ENCODE results near the gene CPA3.

Gene CPA3

DNA sequence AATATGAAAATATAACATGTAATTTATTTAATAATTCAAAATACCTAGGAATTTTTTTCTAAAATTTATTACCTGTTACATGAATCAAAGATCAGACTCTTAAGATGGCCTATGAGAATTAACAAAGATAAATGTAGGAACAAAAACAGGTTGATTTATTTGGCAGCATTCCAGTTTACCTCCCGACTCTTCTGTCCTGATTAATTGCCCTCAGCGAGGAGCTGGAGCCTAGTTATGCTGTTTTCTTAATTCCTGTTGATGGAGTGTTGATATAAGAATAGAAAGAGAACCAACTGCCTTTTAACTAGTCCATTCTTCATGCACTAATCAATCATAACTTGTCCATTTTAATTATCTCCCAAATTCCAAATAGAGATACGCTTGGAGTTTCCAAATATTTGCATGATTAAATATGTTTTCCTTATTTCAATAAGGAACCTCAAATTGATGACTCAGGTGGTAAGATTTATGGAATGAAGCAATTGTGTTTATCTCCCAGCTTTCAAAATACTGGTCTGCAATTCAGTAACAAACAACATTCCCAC lies 48.0 kb upstream of the CPA3 start:
- no peak overlapping the region for H3K27ac ChIP-seq (replicated peaks)
- no peak for DNase-seq (ENCODE audit: low read depth in 1 of 2, low spot score in 1 of 2)
- no peak for TF ChIP-seq SPI1 (IDR thresholded peaks at IDR 0.05; ENCODE audit: borderline replicate concordance, low read depth)
- TF ChIP-seq GABPA (IDR thresholded peaks at IDR 0.05; ENCODE audit: low read depth): no peak
- TF ChIP-seq, protein P1, sequence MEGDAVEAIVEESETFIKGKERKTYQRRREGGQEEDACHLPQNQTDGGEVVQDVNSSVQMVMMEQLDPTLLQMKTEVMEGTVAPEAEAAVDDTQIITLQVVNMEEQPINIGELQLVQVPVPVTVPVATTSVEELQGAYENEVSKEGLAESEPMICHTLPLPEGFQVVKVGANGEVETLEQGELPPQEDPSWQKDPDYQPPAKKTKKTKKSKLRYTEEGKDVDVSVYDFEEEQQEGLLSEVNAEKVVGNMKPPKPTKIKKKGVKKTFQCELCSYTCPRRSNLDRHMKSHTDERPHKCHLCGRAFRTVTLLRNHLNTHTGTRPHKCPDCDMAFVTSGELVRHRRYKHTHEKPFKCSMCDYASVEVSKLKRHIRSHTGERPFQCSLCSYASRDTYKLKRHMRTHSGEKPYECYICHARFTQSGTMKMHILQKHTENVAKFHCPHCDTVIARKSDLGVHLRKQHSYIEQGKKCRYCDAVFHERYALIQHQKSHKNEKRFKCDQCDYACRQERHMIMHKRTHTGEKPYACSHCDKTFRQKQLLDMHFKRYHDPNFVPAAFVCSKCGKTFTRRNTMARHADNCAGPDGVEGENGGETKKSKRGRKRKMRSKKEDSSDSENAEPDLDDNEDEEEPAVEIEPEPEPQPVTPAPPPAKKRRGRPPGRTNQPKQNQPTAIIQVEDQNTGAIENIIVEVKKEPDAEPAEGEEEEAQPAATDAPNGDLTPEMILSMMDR (IDR thresholded peaks at IDR 0.05; ENCODE audit: insufficient read depth, low read length): no peak
- TF ChIP-seq POLR2AphosphoS5 (IDR thresholded peaks at IDR 0.05; ENCODE audit: low read depth): no peak
- TF ChIP-seq, protein P2, sequence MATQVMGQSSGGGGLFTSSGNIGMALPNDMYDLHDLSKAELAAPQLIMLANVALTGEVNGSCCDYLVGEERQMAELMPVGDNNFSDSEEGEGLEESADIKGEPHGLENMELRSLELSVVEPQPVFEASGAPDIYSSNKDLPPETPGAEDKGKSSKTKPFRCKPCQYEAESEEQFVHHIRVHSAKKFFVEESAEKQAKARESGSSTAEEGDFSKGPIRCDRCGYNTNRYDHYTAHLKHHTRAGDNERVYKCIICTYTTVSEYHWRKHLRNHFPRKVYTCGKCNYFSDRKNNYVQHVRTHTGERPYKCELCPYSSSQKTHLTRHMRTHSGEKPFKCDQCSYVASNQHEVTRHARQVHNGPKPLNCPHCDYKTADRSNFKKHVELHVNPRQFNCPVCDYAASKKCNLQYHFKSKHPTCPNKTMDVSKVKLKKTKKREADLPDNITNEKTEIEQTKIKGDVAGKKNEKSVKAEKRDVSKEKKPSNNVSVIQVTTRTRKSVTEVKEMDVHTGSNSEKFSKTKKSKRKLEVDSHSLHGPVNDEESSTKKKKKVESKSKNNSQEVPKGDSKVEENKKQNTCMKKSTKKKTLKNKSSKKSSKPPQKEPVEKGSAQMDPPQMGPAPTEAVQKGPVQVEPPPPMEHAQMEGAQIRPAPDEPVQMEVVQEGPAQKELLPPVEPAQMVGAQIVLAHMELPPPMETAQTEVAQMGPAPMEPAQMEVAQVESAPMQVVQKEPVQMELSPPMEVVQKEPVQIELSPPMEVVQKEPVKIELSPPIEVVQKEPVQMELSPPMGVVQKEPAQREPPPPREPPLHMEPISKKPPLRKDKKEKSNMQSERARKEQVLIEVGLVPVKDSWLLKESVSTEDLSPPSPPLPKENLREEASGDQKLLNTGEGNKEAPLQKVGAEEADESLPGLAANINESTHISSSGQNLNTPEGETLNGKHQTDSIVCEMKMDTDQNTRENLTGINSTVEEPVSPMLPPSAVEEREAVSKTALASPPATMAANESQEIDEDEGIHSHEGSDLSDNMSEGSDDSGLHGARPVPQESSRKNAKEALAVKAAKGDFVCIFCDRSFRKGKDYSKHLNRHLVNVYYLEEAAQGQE (IDR thresholded peaks at IDR 0.05; ENCODE audit: insufficient replicate concordance, low read depth): no peak

DNA sequence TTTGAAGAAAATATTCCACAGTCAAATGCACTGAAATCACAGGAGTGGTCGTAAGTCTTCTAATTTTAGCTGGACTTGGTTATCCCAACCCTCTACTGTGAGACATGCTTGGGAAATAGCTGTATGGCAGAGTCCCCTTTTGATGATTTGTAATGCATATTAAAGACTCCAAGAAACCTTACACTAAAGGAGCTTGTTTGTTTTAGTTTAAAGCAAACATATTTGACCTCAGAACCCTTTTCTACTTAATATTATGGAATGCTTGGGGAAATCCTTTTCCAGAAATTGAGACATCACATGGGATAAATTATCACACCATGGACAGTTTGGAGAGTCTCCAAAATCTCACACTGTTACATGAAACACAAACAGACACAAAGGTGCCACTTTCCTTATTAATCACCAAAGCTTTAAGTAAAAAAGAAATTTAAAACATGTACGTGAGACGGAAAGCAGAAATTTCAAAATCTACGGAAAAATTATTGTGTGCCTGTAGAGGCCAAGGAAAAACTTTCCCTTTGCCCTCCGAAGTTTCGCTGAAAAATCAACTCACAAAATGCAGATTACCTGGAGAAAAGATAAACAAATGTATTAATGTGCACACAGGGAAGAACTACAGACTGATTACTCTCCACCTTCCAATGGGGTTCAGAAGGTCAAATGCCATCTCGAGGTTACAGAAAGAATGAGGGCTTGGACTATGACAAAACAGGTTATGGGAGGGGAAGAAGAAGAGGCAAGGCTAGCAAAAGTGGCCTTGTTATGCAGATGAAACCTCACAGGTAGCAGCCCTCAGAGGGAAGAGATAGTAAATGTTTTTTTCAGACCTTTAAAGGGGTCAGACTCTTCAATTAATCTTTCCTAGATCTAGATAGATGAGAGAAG lies 44.5 kb upstream of the CPA3 start:
- Histone ChIP-seq H3K27me3 (ENCODE audit: insufficient read depth, poor library complexity, severe bottlenecking) (no peaks in the 10 kb centered on the region), H3K27ac (replicated peaks) (no peak overlapping the region), H3K4me3 (replicated peaks; ENCODE audit: insufficient read depth, low read length) (no peak overlapping the region)
- TF ChIP-seq, protein P2 (IDR thresholded peaks at IDR 0.05; ENCODE audit: insufficient replicate concordance, low read depth): no peak
- TF ChIP-seq POLR2AphosphoS5 (IDR thresholded peaks at IDR 0.05; ENCODE audit: low read depth): no peak
- no peak for TF ChIP-seq SPI1 (IDR thresholded peaks at IDR 0.05; ENCODE audit: borderline replicate concordance, low read depth)
- TF ChIP-seq, protein P1 (IDR thresholded peaks at IDR 0.05; ENCODE audit: insufficient read depth, low read length): no peak
- TF ChIP-seq GABPA (IDR thresholded peaks at IDR 0.05; ENCODE audit: low read depth): no peak
- DNase-seq (ENCODE audit: low read depth in 1 of 2, low spot score in 1 of 2): no peak

More for the DNA sequence above, 48.0 kb upstream of the CPA3 start:
- H3K27me3 ChIP-seq (ENCODE audit: insufficient read depth, poor library complexity, severe bottlenecking): no peaks in the 10 kb centered on the region
- H3K4me3 ChIP-seq (replicated peaks; ENCODE audit: insufficient read depth, low read length): no peak overlapping the region

DNA sequence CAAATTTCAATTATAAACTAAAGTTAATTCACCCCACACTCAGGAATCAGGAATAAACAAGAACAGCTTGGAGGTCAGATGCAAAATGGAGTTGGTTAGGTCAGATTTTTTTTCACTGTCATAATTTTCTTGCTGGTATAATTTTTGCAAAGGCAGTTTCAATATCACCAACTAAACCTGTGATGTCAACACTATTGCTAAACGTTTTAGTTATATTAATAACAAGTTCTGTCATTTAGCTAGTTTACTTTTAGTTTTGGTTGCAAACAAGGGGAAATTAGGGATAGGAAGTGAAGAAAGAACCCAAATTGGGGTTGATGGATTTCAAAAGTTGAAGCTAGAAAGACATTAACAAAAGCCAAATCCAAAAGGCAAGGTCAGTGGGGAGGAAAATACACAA lies 42.1 kb upstream of the CPA3 start:
- Histone ChIP-seq H3K27me3 (ENCODE audit: insufficient read depth, poor library complexity, severe bottlenecking) (no peaks in the 10 kb centered on the region), H3K27ac (replicated peaks) (no peak overlapping the region), H3K4me3 (replicated peaks; ENCODE audit: insufficient read depth, low read length) (no peak overlapping the region)
- no peak for DNase-seq (ENCODE audit: low read depth in 1 of 2, low spot score in 1 of 2)
- TF ChIP-seq, protein P1 (IDR thresholded peaks at IDR 0.05; ENCODE audit: insufficient read depth, low read length): no peak
- TF ChIP-seq, protein P2 (IDR thresholded peaks at IDR 0.05; ENCODE audit: insufficient replicate concordance, low read depth): no peak
- TF ChIP-seq POLR2AphosphoS5 (IDR thresholded peaks at IDR 0.05; ENCODE audit: low read depth) (no peak), GABPA (IDR thresholded peaks at IDR 0.05; ENCODE audit: low read depth) (no peak), SPI1 (IDR thresholded peaks at IDR 0.05; ENCODE audit: borderline replicate concordance, low read depth) (no peak)

Measured in HL-60 (cell line).